IMR-90 (cell line): ENCODE data around the gene ABCD1. TPM values are rescaled to one million over a fixed set of nuclear protein-coding genes. Genes with fewer than 3 reads are reported as not detected.

Source experiments
- ATAC-seq: fragments of 200-7000 bp; cut with Tn5 transposase; 2 replicates; pipeline ENCODE4 v1.9.1; 2020; ENCODE audit warnings: low read depth, mild to moderate bottlenecking, moderate library complexity
- BruUV-seq: library from RNA; stranded (reverse); fragments of 400-500 nt; replicated peaks from 2 replicates; lab custom pipeline; 2021; lab: Mats Ljungman, UMichigan
- CTCF ChIA-PET: fragments of 300-600 bp; formaldehyde crosslinking; extraction: SDS; loops from one replicate; lab custom pipeline; 2021; ENCODE audit warnings: antibody characterized with exemption; lab: Yijun Ruan, JAX
- POLR2A ChIA-PET: fragments of 300-600 bp; sonication (Branson Sonifier 250); formaldehyde crosslinking; loops from one replicate; lab custom pipeline; 2022; ENCODE audit warnings: antibody characterized with exemption; ENCODE audit not compliant: unreplicated experiment; lab: Charles Lee
- DNase-seq: peaks from one replicate; pipeline ENCODE4 v3.0.0; 2013
- H2AFZ ChIP-seq: replicated peaks from 2 replicates; pipeline ENCODE3; 2013; ENCODE audit warnings: low read length, mild to moderate bottlenecking; ENCODE audit not compliant: poor library complexity
- H2AK5ac ChIP-seq: 2 replicates; pipeline ENCODE4 v1.6.1; 2013; ENCODE audit warnings: low read depth, low read length, inconsistent platforms
- H2AK9ac ChIP-seq: replicated peaks from 2 replicates; pipeline ENCODE3; 2013; ENCODE audit warnings: mild to moderate bottlenecking, low read depth, low read length, moderate library complexity; ENCODE audit not compliant: poor library complexity
- H2BK120ac ChIP-seq: 2 replicates; pipeline ENCODE4 v1.6.1; 2013; ENCODE audit warnings: low read depth, low read length, inconsistent platforms
- H2BK15ac ChIP-seq: 3 replicates; pipeline ENCODE4 v1.6.1; 2013; ENCODE audit warnings: low read depth, low read length, inconsistent platforms
- H2BK20ac ChIP-seq: 2 replicates; pipeline ENCODE4 v1.6.1; 2013; ENCODE audit warnings: low read depth, mild to moderate bottlenecking, inconsistent platforms, low read length, moderate library complexity
- H2BK5ac ChIP-seq: 2 replicates; pipeline ENCODE4 v1.6.1; 2013; ENCODE audit warnings: mild to moderate bottlenecking, low read depth, low read length, inconsistent platforms; ENCODE audit not compliant: poor library complexity, severe bottlenecking
- H3K14ac ChIP-seq: replicated peaks from 2 replicates; pipeline ENCODE4 v1.6.1; 2013; ENCODE audit warnings: low read depth, low read length, inconsistent platforms
- H3K18ac ChIP-seq: 2 replicates; pipeline ENCODE4 v1.6.1; 2013; ENCODE audit warnings: low read depth, low read length, control low read depth
- H3K23ac ChIP-seq: 2 replicates; pipeline ENCODE4 v1.6.1; 2013; ENCODE audit warnings: low read depth, low read length, inconsistent platforms
- H3K27ac ChIP-seq: 2 replicates; pipeline ENCODE4 v1.5.1; 2013; ENCODE audit warnings: mild to moderate bottlenecking, control low read depth, low read length; ENCODE audit not compliant: insufficient read depth
- H3K27me3 ChIP-seq: 2 replicates; pipeline ENCODE4 v1.6.1; 2013; ENCODE audit warnings: low read length; ENCODE audit not compliant: control insufficient read depth, insufficient read depth
- H3K36me3 ChIP-seq: 2 replicates; pipeline ENCODE4 v1.6.1; 2013; ENCODE audit warnings: low read length, mixed read lengths; ENCODE audit not compliant: control insufficient read depth, insufficient read depth
- H3K4ac ChIP-seq: 2 replicates; pipeline ENCODE4 v1.6.1; 2013; ENCODE audit warnings: low read depth, low read length, inconsistent platforms
- H3K4me1 ChIP-seq: 2 replicates; pipeline ENCODE4 v1.6.1; 2013; ENCODE audit warnings: low read length, mixed read lengths; ENCODE audit not compliant: control insufficient read depth, insufficient read depth
- H3K4me2 ChIP-seq: 2 replicates; pipeline ENCODE4 v1.6.1; 2013; ENCODE audit warnings: low read depth, mild to moderate bottlenecking, control low read depth, low read length, moderate library complexity
- H3K4me3 ChIP-seq: 2 replicates; pipeline ENCODE4 v1.5.1; 2013; ENCODE audit warnings: low read depth, mild to moderate bottlenecking, control low read depth, low read length, moderate library complexity; ENCODE audit not compliant: insufficient read depth
- H3K56ac ChIP-seq: 2 replicates; pipeline ENCODE4 v1.6.1; 2013; ENCODE audit warnings: low read length, inconsistent platforms; ENCODE audit not compliant: insufficient read depth; ENCODE audit errors: extremely low read depth
- H3K79me1 ChIP-seq, 2 experiments: 2 replicates each; pipeline ENCODE4 v1.6.1; 2013; ENCODE audit warnings: low read length in 2 of 2, inconsistent platforms in 1 of 2, low read depth in 1 of 2
- H3K9ac ChIP-seq: 2 replicates; pipeline ENCODE4 v1.6.1; 2013; ENCODE audit warnings: low read depth, low read length, control low read depth
- H3K9me1 ChIP-seq: 2 replicates; pipeline ENCODE4 v1.6.1; 2013; ENCODE audit warnings: low read length, inconsistent platforms; ENCODE audit not compliant: insufficient read depth
- H3K9me3 ChIP-seq: 2 replicates; pipeline ENCODE4 v1.6.1; 2013; ENCODE audit warnings: low read length; ENCODE audit not compliant: control insufficient read depth, insufficient read depth
- H4K20me1 ChIP-seq: 2 replicates; pipeline ENCODE4 v1.6.1; 2013; ENCODE audit warnings: low read length, inconsistent platforms; ENCODE audit not compliant: insufficient read depth
- H4K5ac ChIP-seq: 2 replicates; pipeline ENCODE4 v1.6.1; 2013; ENCODE audit warnings: mild to moderate bottlenecking, low read depth, low read length, control low read depth
- H4K8ac ChIP-seq, 2 experiments: 2 replicates each; pipeline ENCODE4 v1.6.1; 2013; ENCODE audit warnings: low read depth in 2 of 2, low read length in 2 of 2, control low read depth in 1 of 2, inconsistent platforms in 1 of 2
- H4K91ac ChIP-seq: 2 replicates; pipeline ENCODE4 v1.6.1; 2013; ENCODE audit warnings: low read depth, low read length, inconsistent platforms; ENCODE audit not compliant: insufficient read depth
- CEBPB ChIP-seq: IDR thresholded peaks from 2 replicates; pipeline ENCODE4 v1.6.1; 2012; ENCODE audit warnings: low read depth, low read length, improper control_type of control experiment
- SMC3 ChIP-seq: fragments of 150-350 bp; IDR thresholded peaks from 2 replicates; pipeline ENCODE4 v1.6.1; 2016; ENCODE audit warnings: low read depth, mild to moderate bottlenecking, antibody characterized with exemption, low read length, moderate library complexity
- WGBS, 2 experiments: methylation state at CpG; one replicate each; pipeline versions ENCODE4 v1.1.5 to v1.1.7; 2013; ENCODE audit warnings: missing lambda C conversion rate in 2 of 2; ENCODE audit not compliant: insufficient read length in 1 of 2; ENCODE audit errors: extremely low coverage in 2 of 2; 5-methylcytosine and 5-hydroxymethylcytosine counted together
- dilution Hi-C: fragments of 300-500 bp; cut with HindIII; formaldehyde crosslinking; loops from one replicate; pipeline ENCODE4 v1.14.3; 2018; ENCODE audit warnings: low sequenced_read_pairs; ENCODE audit not compliant: unreplicated experiment
- in situ Hi-C: fragments of 300-500 bp; cut with MboI; formaldehyde crosslinking; loops from 3 replicates; pipeline ENCODE4 v1.14.3; 2019; ENCODE audit warnings: low sequenced_read_pairs, inconsistent platforms, mixed read lengths
- intact Hi-C: fragments of 100-400 bp; cut with micrococcal nuclease; formaldehyde crosslinking; loops from 2 replicates; pipeline ENCODE4 v1.10.0; 2022
- polyA plus RNA-seq, 3 experiments: library from polyadenylated mRNA; depleted of rRNA; stranded (reverse); fragments of >200 nt; gene quantifications; 2 replicates each; pipeline ENCODE4 v1.2.3, GENCODE V29; 2012; ENCODE audit warnings: low replicate concordance in 1 of 3
- total RNA-seq: library from RNA; depleted of rRNA; stranded (reverse); fragments of >200 nt; gene quantifications from 2 replicates; pipeline ENCODE4 v1.2.3, GENCODE V29; 2012

The ABCD1 gene
- total and polyA plus RNA-seq, 2 of the 4 experiments (the other 2 are of a cell fraction), result 4.3 to 7.0 TPM

DNA sequence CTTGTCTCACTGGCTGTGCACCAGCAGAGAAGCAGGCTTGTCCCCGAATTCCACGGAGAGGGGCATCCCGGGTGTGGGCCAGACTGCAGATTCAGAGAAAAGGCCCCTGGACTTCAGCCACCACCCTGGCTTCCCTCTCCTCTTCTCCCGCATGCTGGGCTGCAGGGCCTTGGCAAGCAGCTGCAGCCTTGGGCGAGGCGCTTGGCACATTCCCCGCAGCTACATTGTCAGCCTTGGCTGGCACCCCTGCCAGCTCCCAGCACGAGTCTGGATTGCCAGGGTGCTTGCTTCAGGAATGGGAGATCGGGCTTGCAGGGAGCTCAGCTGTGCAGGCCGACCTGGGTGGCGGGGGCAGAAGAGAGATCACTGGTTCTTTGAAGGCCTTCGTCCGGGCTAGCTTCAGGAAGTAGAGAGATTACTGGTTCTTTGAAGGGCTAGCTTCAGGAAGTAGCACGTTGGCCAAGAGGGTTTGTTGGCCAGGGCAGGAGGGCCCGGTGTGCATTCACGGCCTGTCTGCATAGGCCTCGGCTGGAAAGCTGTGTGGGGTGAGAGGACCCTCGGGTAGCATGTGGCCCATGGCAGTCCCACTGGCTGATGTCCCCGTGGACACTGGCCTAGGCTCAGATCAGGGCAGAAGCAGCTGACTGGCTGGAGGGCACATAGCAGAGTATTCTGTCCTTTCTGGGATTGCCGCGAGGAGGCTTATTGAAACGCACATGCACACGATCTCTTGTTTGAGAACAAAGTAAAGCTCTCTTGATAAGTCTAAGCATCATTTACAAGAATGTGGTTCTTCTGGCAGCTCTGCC, 2.7 kb downstream of the ABCD1 start:
- intact Hi-C loops (no loop called here), dilution Hi-C loops (no loop called here), in situ Hi-C loops (no loop called here)
- Histone ChIP-seq H3K23ac (no peak overlapping the region), H3K4me3 (peak overlapping the region; percentile 14; the same call in 1 of the 2 replicates), H2BK5ac (peak overlapping the region; percentile 85), H2BK20ac (no peak overlapping the region), H2BK15ac (no peak overlapping the region), H3K79me1 (peaks cover 0 to 27% of the 10 kb centered on the region in 2 experiments; a peak in 2 of 4 replicates), H2AFZ (peak overlapping the region; percentile 71), H4K8ac (peak overlapping the region; percentile 83 to 85; a peak in 2 of 4 replicates), H3K9ac (peak overlapping the region; percentile 54), H4K5ac (peak overlapping the region; percentile 56; the same call in 1 of the 2 replicates), H3K27ac (peak overlapping the region; percentile 71), H4K91ac (peak overlapping the region; percentile 38), H2AK9ac (peak overlapping the region; percentile 85), H4K20me1 (peaks cover 14% of the 10 kb centered on the region), H3K4me1 (peaks cover 17% of the 10 kb centered on the region), H3K14ac (peak overlapping the region; percentile 54; the same call in 1 of the 2 replicates), H3K9me3 (no peaks in the 10 kb centered on the region; the same call in 1 of the 2 replicates), H2AK5ac (peak overlapping the region; percentile 23; the same call in 1 of the 2 replicates), H3K4me2 (peak overlapping the region; percentile 71), H3K18ac (no peak overlapping the region; the same call in 1 of the 2 replicates), H3K9me1 (0 out of 2 replicates have a peak, but pooled peaks cover 5% of the 10 kb centered on the region), H3K4ac (peak overlapping the region; percentile 49), H3K27me3 (no peaks in the 10 kb centered on the region), H3K56ac (no peak overlapping the region), H3K36me3 (peaks cover 2% of the 10 kb centered on the region; the same call in 1 of the 2 replicates), H2BK120ac (peak overlapping the region; percentile 75; the same call in 1 of the 2 replicates)
- BruUV-seq, result no TSS peak
- ATAC-seq, result no peak
- no peak for TF ChIP-seq CEBPB
- no peak for TF ChIP-seq SMC3
- DNase-seq, result no peak
- CTCF ChIA-PET, result no interaction called here
- WGBS, 2 experiments, result 69% methylated on average over 7 of the region's 23 CpGs; no CpG with 5 or more reads in 1 of the 2 experiments
- POLR2A ChIA-PET, result no interaction called here
